Endodermal cell (in vitro differentiated cells): ENCODE data around the gene PROSER2. TPM values are rescaled to one million over a fixed set of nuclear protein-coding genes. Genes with fewer than 3 reads are reported as not detected.

Experiments used
- DNase-seq: peaks from one replicate; pipeline ENCODE4 v3.0.0-alpha.2; 2017
- H3K27ac ChIP-seq: 2 replicates; pipeline ENCODE4 v1.5.1; 2013; ENCODE audit warnings: mild to moderate bottlenecking, low read depth, low read length, moderate library complexity
- H3K27me3 ChIP-seq: 2 replicates; pipeline ENCODE4 v1.6.1; 2013; ENCODE audit warnings: mild to moderate bottlenecking, low read length, moderate library complexity; ENCODE audit not compliant: insufficient read depth, control insufficient read depth, poor library complexity, severe bottlenecking
- H3K36me3 ChIP-seq: 2 replicates; pipeline ENCODE4 v1.7.0; 2013; ENCODE audit warnings: mild to moderate bottlenecking, low read length, moderate library complexity; ENCODE audit not compliant: control insufficient read depth, insufficient read depth
- H3K4me1 ChIP-seq: one replicate; pipeline ENCODE4 v1.7.0; 2013; ENCODE audit warnings: low read length; ENCODE audit not compliant: control insufficient read depth, insufficient read depth
- H3K4me3 ChIP-seq: 2 replicates; pipeline ENCODE4 v1.5.1; 2013; ENCODE audit warnings: mild to moderate bottlenecking, low read length, moderate library complexity
- H3K9ac ChIP-seq: 2 replicates; pipeline ENCODE4 v1.6.1; 2013; ENCODE audit warnings: mild to moderate bottlenecking, low read length, moderate library complexity; ENCODE audit not compliant: poor library complexity, severe bottlenecking; ENCODE audit errors: extremely low read depth
- H3K9me3 ChIP-seq: 2 replicates; pipeline ENCODE4 v1.6.1; 2013; ENCODE audit warnings: mild to moderate bottlenecking, low read length, moderate library complexity; ENCODE audit not compliant: control insufficient read depth
- H3K27ac Mint-ChIP-seq: 2 replicates; pipeline ENCODE4 v1.8.0; 2020; ENCODE audit warnings: mixed read lengths
- H3K27me3 Mint-ChIP-seq: 2 replicates; pipeline ENCODE4 v1.8.0; 2021; ENCODE audit warnings: mild to moderate bottlenecking, mixed read lengths; ENCODE audit not compliant: insufficient read depth
- H3K36me3 Mint-ChIP-seq: 2 replicates; pipeline ENCODE4 v1.8.0; 2020; ENCODE audit warnings: low read depth, mixed read lengths
- H3K4me1 Mint-ChIP-seq: 2 replicates; pipeline ENCODE4 v1.8.0; 2020; ENCODE audit warnings: mixed read lengths
- H3K4me3 Mint-ChIP-seq: 2 replicates; pipeline ENCODE4 v1.8.0; 2020; ENCODE audit warnings: mild to moderate bottlenecking, moderate library complexity, mixed read lengths
- H3K9me3 Mint-ChIP-seq: 2 replicates; pipeline ENCODE4 v1.8.0; 2020; ENCODE audit warnings: mild to moderate bottlenecking, mixed read lengths
- CTCF ChIP-seq: fragments of 200-600 bp; sonication (generic); conservative IDR thresholded peaks from 2 replicates; pipeline ENCODE4 v1.5.0; 2021; ENCODE audit warnings: antibody characterized with exemption, mild to moderate bottlenecking
- WGBS, 2 experiments: methylation state at CpG; one replicate each; pipeline versions ENCODE4 v1.1.5 to v1.1.7; 2013; ENCODE audit warnings: missing lambda C conversion rate in 2 of 2, mixed read lengths in 1 of 2; ENCODE audit not compliant: insufficient coverage in 1 of 2, insufficient read length in 1 of 2; 5-methylcytosine and 5-hydroxymethylcytosine counted together
- total RNA-seq, 2 donors: library from RNA; stranded (reverse); fragmentation: NEBNext Ultra II Directional in 1 of 2; extraction: Animal tissue kit (Norgen Biotek cat#: 25700) in 1 of 2; gene quantifications; 2 replicates in 1 of 2; 3 replicates in 1 of 2; pipeline ENCODE4 v1.2.1, GENCODE V29; 2021

Gene PROSER2
- total RNA-seq, 2 donors from 2014 or later: 13.2 to 18.9 TPM

GRCh38 chr10:11908536-11908935 lies 85.4 kb downstream of the PROSER2 start:
- peaks cover 5% of the 10 kb centered on the region for H3K4me1 ChIP-seq
- no peak for TF ChIP-seq CTCF
- H3K9ac ChIP-seq: no peak overlapping the region
- no peak overlapping the region for H3K27ac ChIP-seq
- WGBS, 2 experiments: 92 to 100% methylated on average over 4 to 10 of the region's 10 CpGs
- H3K27me3 ChIP-seq: no peaks in the 10 kb centered on the region
- no peak for DNase-seq
- peaks cover 10% of the 10 kb centered on the region for H3K4me1 Mint-ChIP-seq
- no peaks in the 10 kb centered on the region for H3K27me3 Mint-ChIP-seq
- H3K36me3 Mint-ChIP-seq: no peaks in the 10 kb centered on the region
- no peak overlapping the region for H3K4me3 ChIP-seq
- H3K27ac Mint-ChIP-seq: no peak overlapping the region
- H3K9me3 ChIP-seq: no peaks in the 10 kb centered on the region
- no peaks in the 10 kb centered on the region for H3K9me3 Mint-ChIP-seq
- H3K36me3 ChIP-seq: no peaks in the 10 kb centered on the region
- H3K4me3 Mint-ChIP-seq: no peak overlapping the region

- no peaks in the 10 kb centered on the region for H3K9me3 ChIP-seq
- TF ChIP-seq CTCF: no peak
- DNase-seq: no peak
- H3K27me3 ChIP-seq: no peaks in the 10 kb centered on the region
- no peak overlapping the region for H3K9ac ChIP-seq
- H3K4me3 Mint-ChIP-seq: no peak overlapping the region
- H3K27ac ChIP-seq: no peak overlapping the region
- WGBS, 2 experiments: 96 to 98% methylated on average over 10 to 11 of the region's 11 CpGs
- peaks cover 5% of the 10 kb centered on the region for H3K4me1 ChIP-seq
- no peaks in the 10 kb centered on the region for H3K9me3 Mint-ChIP-seq
- no peaks in the 10 kb centered on the region for H3K36me3 Mint-ChIP-seq
- H3K4me1 Mint-ChIP-seq: peaks cover 10% of the 10 kb centered on the region
- no peaks in the 10 kb centered on the region for H3K27me3 Mint-ChIP-seq
- H3K4me3 ChIP-seq: no peak overlapping the region
- H3K36me3 ChIP-seq: no peaks in the 10 kb centered on the region
- H3K27ac Mint-ChIP-seq: no peak overlapping the region
These were observed 85.8 kb downstream of the PROSER2 start for GRCh38 chr10:11908991-11909390.

- Mint-ChIP-seq H3K36me3 (no peaks in the 10 kb centered on the region), H3K9me3 (no peaks in the 10 kb centered on the region), H3K27ac (no peak overlapping the region), H3K27me3 (no peaks in the 10 kb centered on the region), H3K4me3 (no peak overlapping the region), H3K4me1 (peaks cover 10% of the 10 kb centered on the region)
- DNase-seq: no peak
- Histone ChIP-seq H3K4me3 (no peak overlapping the region), H3K9ac (no peak overlapping the region), H3K9me3 (no peaks in the 10 kb centered on the region), H3K36me3 (no peaks in the 10 kb centered on the region), H3K27me3 (no peaks in the 10 kb centered on the region), H3K27ac (no peak overlapping the region), H3K4me1 (peaks cover 5% of the 10 kb centered on the region)
- no peak for TF ChIP-seq CTCF
- WGBS, 2 experiments: 87 to 89% methylated on average over 8 to 10 of the region's 10 CpGs
These were observed 86.5 kb downstream of the PROSER2 start for GRCh38 chr10:11909618-11910017.
